ENCODE measurements around the gene ERP27.

The ERP27 gene

DNA sequence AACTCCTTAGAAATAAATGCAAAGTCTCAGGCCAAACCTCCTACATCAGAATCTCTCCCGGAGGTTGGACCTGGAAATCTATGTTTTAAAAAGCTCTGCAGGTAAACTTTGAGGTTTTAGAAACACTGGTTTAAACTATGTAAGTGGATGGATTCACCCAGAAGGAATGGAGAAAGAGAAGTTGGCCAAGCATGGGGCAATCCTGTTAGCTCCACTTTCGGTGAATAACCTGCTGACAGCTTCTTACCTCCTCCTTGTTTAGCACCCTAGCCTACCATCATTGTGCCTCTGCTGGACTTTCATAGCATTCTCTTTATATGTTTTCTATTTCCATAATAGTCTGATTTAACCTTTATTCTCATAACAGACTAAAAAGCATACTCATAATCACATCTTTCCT lies 26.1 kb upstream of the ERP27 start:
- 50% methylated on average over 2 of the region's 2 CpGs for WGBS
- Histone ChIP-seq H3K9ac (ENCODE audit: low read length) (no peak overlapping the region), H3K79me1 (replicated peaks; ENCODE audit: low read length, poor library complexity, severe bottlenecking) (no peaks in the 10 kb centered on the region), H2BK12ac (ENCODE audit: low read length in 2 of 2) (no peak overlapping the region), H2BK120ac (ENCODE audit: low read depth, low read length) (no peak overlapping the region), H2BK5ac (ENCODE audit: low read depth, low read length, poor library complexity, severe bottlenecking) (no peak overlapping the region), H3K18ac (ENCODE audit: low read depth in 1 of 2, low read length in 2 of 2) (no peak overlapping the region), H3K4me3 (ENCODE audit: insufficient read depth in 1 of 2, low read depth in 1 of 2, low read length in 2 of 2) (no peak overlapping the region), H3K23ac (ENCODE audit: low read length in 2 of 2) (no peak overlapping the region), H2AK5ac (ENCODE audit: low read length, severe bottlenecking) (no peak overlapping the region), H3K4me1 (ENCODE audit: control insufficient read depth, insufficient read depth, low read depth, low read length) (peaks cover 6% of the 10 kb centered on the region), H3K27ac (ENCODE audit: low read length, poor library complexity, severe bottlenecking) (no peak overlapping the region), H3K9me3 (ENCODE audit: control insufficient read depth, low read length) (no peaks in the 10 kb centered on the region), H4K8ac (ENCODE audit: low read length) (no peak overlapping the region), H3K36me3 (ENCODE audit: control insufficient read depth in 1 of 2, insufficient read depth in 2 of 2, low read depth in 1 of 2, low read length in 2 of 2) (no peaks in the 10 kb centered on the region), H3K14ac (ENCODE audit: low read length in 2 of 2) (no peak overlapping the region), H3K27me3 (ENCODE audit: control insufficient read depth in 1 of 2, insufficient read depth in 1 of 2, low read length in 2 of 2) (no peaks in the 10 kb centered on the region), H4K91ac (ENCODE audit: low read length) (no peak overlapping the region), H2AFZ (ENCODE audit: low read depth, low read length) (no peak overlapping the region), H2BK15ac (ENCODE audit: low read depth, poor library complexity, severe bottlenecking) (no peak overlapping the region), H3K4me2 (ENCODE audit: low read length, poor library complexity, severe bottlenecking) (no peak overlapping the region), H3K4ac (ENCODE audit: low read depth in 1 of 2, low read length in 2 of 2) (no peak overlapping the region)
- no peak for DNase-seq

DNA sequence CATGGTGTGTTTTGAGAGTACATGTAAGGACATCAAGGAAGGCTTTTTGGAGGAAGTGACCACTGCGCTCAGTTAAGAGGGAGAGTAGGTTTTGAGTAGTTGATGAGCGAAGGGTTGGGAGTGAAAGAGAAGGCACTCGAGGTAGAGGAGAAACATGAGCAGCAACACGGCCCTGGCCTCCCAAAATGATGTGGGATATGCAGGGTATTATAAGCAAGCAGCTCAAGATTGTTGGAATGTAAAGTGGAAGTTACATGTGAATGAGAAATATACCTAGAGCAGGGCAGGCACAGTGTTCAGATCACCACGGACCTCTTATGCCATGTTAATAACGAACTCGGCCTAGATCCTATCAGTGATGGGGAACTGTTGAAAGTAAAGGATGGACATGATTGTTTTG lies 25.2 kb upstream of the ERP27 start:
- Histone ChIP-seq H3K4me2 (ENCODE audit: low read length, poor library complexity, severe bottlenecking) (no peak overlapping the region), H4K91ac (ENCODE audit: low read length) (no peak overlapping the region), H3K36me3 (ENCODE audit: control insufficient read depth in 1 of 2, insufficient read depth in 2 of 2, low read depth in 1 of 2, low read length in 2 of 2) (no peaks in the 10 kb centered on the region), H3K27ac (ENCODE audit: low read length, poor library complexity, severe bottlenecking) (no peak overlapping the region), H3K14ac (ENCODE audit: low read length in 2 of 2) (no peak overlapping the region), H2BK15ac (ENCODE audit: low read depth, poor library complexity, severe bottlenecking) (no peak overlapping the region), H3K4me1 (ENCODE audit: control insufficient read depth, insufficient read depth, low read depth, low read length) (peaks cover 6% of the 10 kb centered on the region), H3K27me3 (ENCODE audit: control insufficient read depth in 1 of 2, insufficient read depth in 1 of 2, low read length in 2 of 2) (no peaks in the 10 kb centered on the region), H3K79me1 (replicated peaks; ENCODE audit: low read length, poor library complexity, severe bottlenecking) (no peaks in the 10 kb centered on the region), H3K9me3 (ENCODE audit: control insufficient read depth, low read length) (no peaks in the 10 kb centered on the region), H2AFZ (ENCODE audit: low read depth, low read length) (no peak overlapping the region), H2AK5ac (ENCODE audit: low read length, severe bottlenecking) (no peak overlapping the region), H3K9ac (ENCODE audit: low read length) (no peak overlapping the region), H3K4ac (ENCODE audit: low read depth in 1 of 2, low read length in 2 of 2) (no peak overlapping the region), H2BK12ac (ENCODE audit: low read length in 2 of 2) (no peak overlapping the region), H3K4me3 (ENCODE audit: insufficient read depth in 1 of 2, low read depth in 1 of 2, low read length in 2 of 2) (no peak overlapping the region), H2BK120ac (ENCODE audit: low read depth, low read length) (no peak overlapping the region), H2BK5ac (ENCODE audit: low read depth, low read length, poor library complexity, severe bottlenecking) (no peak overlapping the region), H4K8ac (ENCODE audit: low read length) (no peak overlapping the region), H3K23ac (ENCODE audit: low read length in 2 of 2) (no peak overlapping the region), H3K18ac (ENCODE audit: low read depth in 1 of 2, low read length in 2 of 2) (no peak overlapping the region)
- DNase-seq, result no peak
- 96% methylated on average over 7 of the region's 7 CpGs for WGBS

- Histone ChIP-seq H3K79me1 (replicated peaks; ENCODE audit: low read length, poor library complexity, severe bottlenecking) (no peaks in the 10 kb centered on the region), H3K23ac (ENCODE audit: low read length in 2 of 2) (no peak overlapping the region), H2BK120ac (ENCODE audit: low read depth, low read length) (no peak overlapping the region), H4K8ac (ENCODE audit: low read length) (no peak overlapping the region), H3K27ac (ENCODE audit: low read length, poor library complexity, severe bottlenecking) (no peak overlapping the region), H3K4me1 (ENCODE audit: control insufficient read depth, insufficient read depth, low read depth, low read length) (peaks cover 9% of the 10 kb centered on the region), H4K91ac (ENCODE audit: low read length) (no peak overlapping the region), H3K14ac (ENCODE audit: low read length in 2 of 2) (no peak overlapping the region), H3K18ac (ENCODE audit: low read depth in 1 of 2, low read length in 2 of 2) (no peak overlapping the region), H2AFZ (ENCODE audit: low read depth, low read length) (no peak overlapping the region), H3K4me3 (ENCODE audit: insufficient read depth in 1 of 2, low read depth in 1 of 2, low read length in 2 of 2) (no peak overlapping the region), H2BK5ac (ENCODE audit: low read depth, low read length, poor library complexity, severe bottlenecking) (no peak overlapping the region), H2BK12ac (ENCODE audit: low read length in 2 of 2) (no peak overlapping the region), H3K9me3 (ENCODE audit: control insufficient read depth, low read length) (no peaks in the 10 kb centered on the region), H2AK5ac (ENCODE audit: low read length, severe bottlenecking) (no peak overlapping the region), H3K36me3 (ENCODE audit: control insufficient read depth in 1 of 2, insufficient read depth in 2 of 2, low read depth in 1 of 2, low read length in 2 of 2) (no peaks in the 10 kb centered on the region), H3K4ac (ENCODE audit: low read depth in 1 of 2, low read length in 2 of 2) (no peak overlapping the region), H3K4me2 (ENCODE audit: low read length, poor library complexity, severe bottlenecking) (no peak overlapping the region), H3K27me3 (ENCODE audit: control insufficient read depth in 1 of 2, insufficient read depth in 1 of 2, low read length in 2 of 2) (no peaks in the 10 kb centered on the region), H3K9ac (ENCODE audit: low read length) (no peak overlapping the region), H2BK15ac (ENCODE audit: low read depth, poor library complexity, severe bottlenecking) (no peak overlapping the region)
- WGBS, result 89% methylated on average over 1 of the region's 3 CpGs
- no peak for DNase-seq
Measured at GRCh38 chr12:14962797-14963196, 24.5 kb upstream of the ERP27 start.

GRCh38 chr12:14962153-14962539 lies 23.8 kb upstream of the ERP27 start:
- no peak overlapping the region for H3K9ac ChIP-seq (ENCODE audit: low read length)
- WGBS, result no CpG with 5 or more reads among the region's 3 CpGs
- no peak overlapping the region for H4K91ac ChIP-seq (ENCODE audit: low read length)
- H3K27me3 ChIP-seq (ENCODE audit: control insufficient read depth in 1 of 2, insufficient read depth in 1 of 2, low read length in 2 of 2), result no peaks in the 10 kb centered on the region
- H3K9me3 ChIP-seq (ENCODE audit: control insufficient read depth, low read length), result no peaks in the 10 kb centered on the region
- H2AFZ ChIP-seq (ENCODE audit: low read depth, low read length), result no peak overlapping the region
- H2BK12ac ChIP-seq (ENCODE audit: low read length in 2 of 2), result no peak overlapping the region
- DNase-seq, result no peak
- no peak overlapping the region for H3K4ac ChIP-seq (ENCODE audit: low read depth in 1 of 2, low read length in 2 of 2)
- H3K23ac ChIP-seq (ENCODE audit: low read length in 2 of 2), result no peak overlapping the region
- no peak overlapping the region for H2BK15ac ChIP-seq (ENCODE audit: low read depth, poor library complexity, severe bottlenecking)
- no peak overlapping the region for H3K4me3 ChIP-seq (ENCODE audit: insufficient read depth in 1 of 2, low read depth in 1 of 2, low read length in 2 of 2)
- H3K79me1 ChIP-seq (replicated peaks; ENCODE audit: low read length, poor library complexity, severe bottlenecking), result no peaks in the 10 kb centered on the region
- peaks cover 9% of the 10 kb centered on the region for H3K4me1 ChIP-seq (ENCODE audit: control insufficient read depth, insufficient read depth, low read depth, low read length)
- no peak overlapping the region for H3K18ac ChIP-seq (ENCODE audit: low read depth in 1 of 2, low read length in 2 of 2)
- H2AK5ac ChIP-seq (ENCODE audit: low read length, severe bottlenecking), result no peak overlapping the region
- no peak overlapping the region for H3K14ac ChIP-seq (ENCODE audit: low read length in 2 of 2)
- no peak overlapping the region for H2BK5ac ChIP-seq (ENCODE audit: low read depth, low read length, poor library complexity, severe bottlenecking)
- no peak overlapping the region for H3K27ac ChIP-seq (ENCODE audit: low read length, poor library complexity, severe bottlenecking)
- H3K36me3 ChIP-seq (ENCODE audit: control insufficient read depth in 1 of 2, insufficient read depth in 2 of 2, low read depth in 1 of 2, low read length in 2 of 2), result no peaks in the 10 kb centered on the region
- H2BK120ac ChIP-seq (ENCODE audit: low read depth, low read length), result no peak overlapping the region
- H3K4me2 ChIP-seq (ENCODE audit: low read length, poor library complexity, severe bottlenecking), result no peak overlapping the region
- H4K8ac ChIP-seq (ENCODE audit: low read length), result no peak overlapping the region

All from mesenchymal stem cell (in vitro differentiated cells and primary cell).